ENCODE data around the gene ALG11. TPM values are rescaled to one million over a fixed set of nuclear protein-coding genes. Genes with fewer than 3 reads are reported as not detected.
"Not testable (repeated sequence)": the region's sequence is repeated elsewhere in the genome, so short reads cannot be mapped to it uniquely, and the experiment has no call there.

Gene ALG11
- total and polyA plus RNA-seq, 4 donors = 7.1 to 32.5 (median 18.7) TPM

DNA sequence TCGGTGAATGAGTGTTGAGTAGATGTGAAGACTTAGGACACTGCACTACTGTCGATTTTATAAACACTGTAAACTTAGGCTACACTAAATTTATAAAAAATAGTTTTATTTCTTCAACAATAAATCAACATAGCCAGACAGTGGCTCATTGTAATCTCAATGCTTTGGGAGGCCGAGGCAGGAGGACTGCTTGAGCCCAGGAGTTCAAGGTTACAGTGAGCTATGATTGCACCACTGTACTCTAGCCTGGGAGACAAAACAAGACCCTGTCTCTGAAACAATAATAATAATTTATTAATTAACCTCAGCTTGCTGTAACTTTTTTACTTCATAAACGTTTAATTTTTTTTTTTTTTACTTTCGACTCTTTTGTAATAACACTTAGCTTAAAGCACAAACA lies 35.3 kb upstream of the ALG11 start:
- DNase-seq (no peak), ATAC-seq (ENCODE audit: low FRiP score) (no peak)
- no peak overlapping the region for H3K27ac ChIP-seq (ENCODE audit: low read depth in 1 of 2, low read length in 2 of 2)
- no peak overlapping the region for H3K4me3 ChIP-seq (ENCODE audit: low read length in 2 of 2)
- H3K27me3 ChIP-seq (ENCODE audit: control insufficient read depth in 1 of 2, insufficient read depth in 2 of 2, low read length in 1 of 2) = no peaks in the 10 kb centered on the region
- intact Hi-C loops (cut with DNase I) = no loop called here
- H3K36me3 ChIP-seq (ENCODE audit: control insufficient read depth in 1 of 2, insufficient read depth in 2 of 2, low read length in 1 of 2) = peaks cover 0 to 1% of the 10 kb centered on the region in 2 donors
- 92 to 93% methylated on average over 5 of the region's 5 CpGs for WGBS, 2 donors
- no peaks in the 10 kb centered on the region for H3K4me1 ChIP-seq (ENCODE audit: control insufficient read depth in 1 of 2, insufficient read depth in 2 of 2, low read length in 2 of 2)
- no peaks in the 10 kb centered on the region for H3K9me3 ChIP-seq (ENCODE audit: control insufficient read depth, low read length)

DNA sequence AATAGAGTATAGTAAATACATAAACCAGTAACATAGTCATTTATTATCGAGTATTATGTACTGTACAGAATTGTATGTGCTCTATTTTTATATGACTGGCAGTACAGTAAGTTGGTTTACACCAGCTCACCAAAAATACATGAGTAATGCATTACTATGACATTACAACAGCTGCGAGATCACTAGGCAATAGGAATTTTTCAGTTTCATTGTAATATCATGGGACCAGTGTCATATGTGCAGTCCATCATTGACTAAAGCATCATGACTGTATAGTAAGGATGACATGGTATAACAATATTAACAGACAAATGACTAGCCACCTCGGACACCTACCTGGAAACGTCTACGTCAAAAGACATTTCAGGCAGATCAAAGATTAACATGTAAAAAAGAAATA lies 34.6 kb upstream of the ALG11 start:
- DNase-seq (no peak), ATAC-seq (ENCODE audit: low FRiP score) (no peak)
- intact Hi-C loops (cut with DNase I) = no loop called here
- H3K4me1 ChIP-seq (ENCODE audit: control insufficient read depth in 1 of 2, insufficient read depth in 2 of 2, low read length in 2 of 2) = no peaks in the 10 kb centered on the region
- no peak overlapping the region for H3K27ac ChIP-seq (ENCODE audit: low read depth in 1 of 2, low read length in 2 of 2)
- H3K27me3 ChIP-seq (ENCODE audit: control insufficient read depth in 1 of 2, insufficient read depth in 2 of 2, low read length in 1 of 2) = no peaks in the 10 kb centered on the region
- no peaks in the 10 kb centered on the region for H3K9me3 ChIP-seq (ENCODE audit: control insufficient read depth, low read length)
- peaks cover 0 to 1% of the 10 kb centered on the region in 2 donors for H3K36me3 ChIP-seq (ENCODE audit: control insufficient read depth in 1 of 2, insufficient read depth in 2 of 2, low read length in 1 of 2)
- WGBS, 2 donors = 89 to 92% methylated on average over 5 of the region's 5 CpGs
- no peak overlapping the region for H3K4me3 ChIP-seq (ENCODE audit: low read length in 2 of 2)

- intact Hi-C loops (cut with DNase I) = no loop called here
- Histone ChIP-seq H3K4me3 (ENCODE audit: low read length in 2 of 2) (no peak overlapping the region), H3K27me3 (ENCODE audit: control insufficient read depth in 1 of 2, insufficient read depth in 2 of 2, low read length in 1 of 2) (no peaks in the 10 kb centered on the region), H3K36me3 (ENCODE audit: control insufficient read depth in 1 of 2, insufficient read depth in 2 of 2, low read length in 1 of 2) (no peaks in the 10 kb centered on the region), H3K4me1 (ENCODE audit: control insufficient read depth in 1 of 2, insufficient read depth in 2 of 2, low read length in 2 of 2) (no peaks in the 10 kb centered on the region), H3K9me3 (ENCODE audit: control insufficient read depth, low read length) (no peaks in the 10 kb centered on the region), H3K27ac (ENCODE audit: low read depth in 1 of 2, low read length in 2 of 2) (no peak overlapping the region)
- ATAC-seq (ENCODE audit: low FRiP score) (peak; percentile 26), DNase-seq (no peak)
- 57 to 72% methylated on average over 5 of the region's 5 CpGs for WGBS, 2 donors
These were observed 33.2 kb upstream of the ALG11 start for GRCh38 chr13:51978796-51979556.

DNA sequence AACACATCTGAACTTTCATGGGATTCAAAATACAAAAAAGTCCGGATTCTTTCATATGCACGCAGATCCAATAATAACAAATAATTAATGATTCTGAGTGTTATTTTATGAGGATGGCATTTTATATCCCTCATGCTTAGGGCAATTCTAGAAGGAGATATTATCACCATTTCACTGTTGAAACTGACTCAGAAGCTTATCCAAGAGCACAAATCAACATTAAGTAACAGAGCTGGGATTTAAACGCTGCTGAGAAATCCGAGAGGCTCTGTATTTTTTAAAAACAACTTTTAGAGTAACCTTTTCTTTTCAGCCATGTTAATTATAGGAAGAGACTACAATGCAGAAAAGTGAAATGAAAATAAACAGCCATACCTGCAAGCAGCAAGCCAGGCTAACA lies 31.3 kb upstream of the ALG11 start:
- WGBS, 2 donors = 21 to 26% methylated on average over 4 of the region's 4 CpGs
- intact Hi-C loops (cut with DNase I) = no loop called here
- H3K36me3 ChIP-seq (ENCODE audit: control insufficient read depth in 1 of 2, insufficient read depth in 2 of 2, low read length in 1 of 2) = no peaks in the 10 kb centered on the region
- H3K27ac ChIP-seq (ENCODE audit: low read depth in 1 of 2, low read length in 2 of 2) = no peak overlapping the region
- H3K4me3 ChIP-seq (ENCODE audit: low read length in 2 of 2) = no peak overlapping the region
- no peaks in the 10 kb centered on the region for H3K9me3 ChIP-seq (ENCODE audit: control insufficient read depth, low read length)
- no peaks in the 10 kb centered on the region for H3K27me3 ChIP-seq (ENCODE audit: control insufficient read depth in 1 of 2, insufficient read depth in 2 of 2, low read length in 1 of 2)
- DNase-seq (no peak), ATAC-seq (ENCODE audit: low FRiP score) (no peak)
- H3K4me1 ChIP-seq (ENCODE audit: control insufficient read depth in 1 of 2, insufficient read depth in 2 of 2, low read length in 2 of 2) = no peaks in the 10 kb centered on the region

DNA sequence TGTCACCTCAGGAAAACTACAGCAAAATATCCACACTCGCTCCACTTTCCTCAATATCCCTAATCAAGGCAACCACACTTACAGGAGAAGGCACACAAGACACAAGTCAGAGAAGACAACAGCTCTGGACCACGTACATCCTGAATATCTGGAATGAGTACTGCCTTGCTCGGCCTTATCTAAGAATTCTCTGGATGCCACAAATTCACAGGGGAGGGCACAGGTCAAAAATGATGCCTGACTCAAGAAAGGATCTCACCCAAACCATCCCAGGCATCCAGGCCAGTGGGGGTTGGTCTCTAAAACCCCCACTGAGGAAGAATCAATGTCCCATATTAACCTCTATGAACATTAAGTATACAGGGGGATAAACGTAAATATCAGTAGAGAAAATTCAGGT lies 30.8 kb upstream of the ALG11 start:
- no peak overlapping the region for H3K4me3 ChIP-seq (ENCODE audit: low read length in 2 of 2)
- ATAC-seq (ENCODE audit: low FRiP score) (no peak), DNase-seq (no peak)
- WGBS, 2 donors = 36 to 47% methylated on average over 4 of the region's 4 CpGs
- intact Hi-C loops (cut with DNase I) = no loop called here
- H3K36me3 ChIP-seq (ENCODE audit: control insufficient read depth in 1 of 2, insufficient read depth in 2 of 2, low read length in 1 of 2) = no peaks in the 10 kb centered on the region
- no peak overlapping the region for H3K27ac ChIP-seq (ENCODE audit: low read depth in 1 of 2, low read length in 2 of 2)
- no peaks in the 10 kb centered on the region for H3K9me3 ChIP-seq (ENCODE audit: control insufficient read depth, low read length)
- no peaks in the 10 kb centered on the region for H3K4me1 ChIP-seq (ENCODE audit: control insufficient read depth in 1 of 2, insufficient read depth in 2 of 2, low read length in 2 of 2)
- H3K27me3 ChIP-seq (ENCODE audit: control insufficient read depth in 1 of 2, insufficient read depth in 2 of 2, low read length in 1 of 2) = no peaks in the 10 kb centered on the region

DNA sequence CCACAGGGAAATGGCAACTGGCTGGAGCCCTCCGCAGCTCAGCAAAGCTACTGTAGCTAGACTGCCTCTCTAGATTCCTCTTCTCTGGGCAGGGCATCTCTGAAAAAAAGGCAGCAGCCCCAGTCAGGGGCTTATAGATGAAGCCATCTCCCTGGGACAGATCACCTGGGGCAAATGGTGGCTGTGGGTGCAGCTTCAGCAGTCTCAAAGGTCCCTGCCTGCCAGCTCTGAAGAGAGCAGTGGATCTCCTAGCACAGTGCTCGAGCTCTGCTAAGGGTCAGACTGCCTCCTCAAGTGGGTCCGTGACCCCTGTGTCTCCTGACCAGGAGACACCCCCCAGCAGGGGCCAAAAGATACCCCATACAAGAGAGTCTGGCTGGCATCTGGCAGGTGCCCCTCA lies 28.9 kb upstream of the ALG11 start:
- H3K9me3 ChIP-seq (ENCODE audit: control insufficient read depth, low read length); intact Hi-C loops (cut with DNase I); H3K27me3 ChIP-seq (ENCODE audit: control insufficient read depth in 1 of 2, insufficient read depth in 2 of 2, low read length in 1 of 2); ATAC-seq (ENCODE audit: low FRiP score); H3K4me3 ChIP-seq (ENCODE audit: low read length in 2 of 2); H3K27ac ChIP-seq (ENCODE audit: low read depth in 1 of 2, low read length in 2 of 2); H3K36me3 ChIP-seq (ENCODE audit: control insufficient read depth in 1 of 2, insufficient read depth in 2 of 2, low read length in 1 of 2); H3K4me1 ChIP-seq (ENCODE audit: control insufficient read depth in 1 of 2, insufficient read depth in 2 of 2, low read length in 2 of 2); DNase-seq: not testable (repeated sequence)
- 97% methylated on average over 3 of the region's 3 CpGs for WGBS, 2 donors

- intact Hi-C loops (cut with DNase I); H3K27me3 ChIP-seq (ENCODE audit: control insufficient read depth in 1 of 2, insufficient read depth in 2 of 2, low read length in 1 of 2); H3K27ac ChIP-seq (ENCODE audit: low read depth in 1 of 2, low read length in 2 of 2); H3K36me3 ChIP-seq (ENCODE audit: control insufficient read depth in 1 of 2, insufficient read depth in 2 of 2, low read length in 1 of 2); H3K9me3 ChIP-seq (ENCODE audit: control insufficient read depth, low read length); DNase-seq; ATAC-seq (ENCODE audit: low FRiP score); H3K4me3 ChIP-seq (ENCODE audit: low read length in 2 of 2); H3K4me1 ChIP-seq (ENCODE audit: control insufficient read depth in 1 of 2, insufficient read depth in 2 of 2, low read length in 2 of 2): not testable (repeated sequence)
- 93 to 97% methylated on average over 4 of the region's 4 CpGs for WGBS, 2 donors
These were observed 27.3 kb upstream of the ALG11 start for GRCh38 chr13:51984904-51985303.

GRCh38 chr13:51988988-51989618 lies 23.1 kb upstream of the ALG11 start:
- H3K9me3 ChIP-seq (ENCODE audit: control insufficient read depth, low read length) = no peaks in the 10 kb centered on the region
- 91 to 92% methylated on average over 3 of the region's 3 CpGs for WGBS, 2 donors
- ATAC-seq (ENCODE audit: low FRiP score) (no peak), DNase-seq (no peak)
- no peaks in the 10 kb centered on the region for H3K4me1 ChIP-seq (ENCODE audit: control insufficient read depth in 1 of 2, insufficient read depth in 2 of 2, low read length in 2 of 2)
- intact Hi-C loops (cut with DNase I) = no loop called here
- H3K36me3 ChIP-seq (ENCODE audit: control insufficient read depth in 1 of 2, insufficient read depth in 2 of 2, low read length in 1 of 2) = no peaks in the 10 kb centered on the region
- no peaks in the 10 kb centered on the region for H3K27me3 ChIP-seq (ENCODE audit: control insufficient read depth in 1 of 2, insufficient read depth in 2 of 2, low read length in 1 of 2)
- no peak overlapping the region for H3K4me3 ChIP-seq (ENCODE audit: low read length in 2 of 2)
- no peak overlapping the region for H3K27ac ChIP-seq (ENCODE audit: low read depth in 1 of 2, low read length in 2 of 2)

DNA sequence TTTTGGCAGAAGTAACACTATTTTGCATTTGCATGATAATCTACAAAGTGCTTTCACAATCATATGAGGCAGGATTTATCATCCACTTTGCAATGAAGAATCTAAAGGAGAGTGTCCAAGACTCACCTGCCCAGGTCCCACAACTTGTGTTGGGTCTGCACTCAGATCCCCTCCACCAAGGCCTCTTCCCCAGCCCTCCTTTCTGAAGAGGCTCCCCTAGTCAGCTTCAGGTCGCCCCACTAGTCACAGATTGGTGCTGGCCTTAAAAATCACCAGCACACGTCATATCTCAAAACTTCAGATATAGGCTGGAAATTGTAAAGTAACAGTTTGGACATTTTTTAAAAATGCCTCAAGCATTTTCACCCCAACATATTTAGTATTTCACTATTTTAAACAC lies 18.5 kb upstream of the ALG11 start:
- ATAC-seq (ENCODE audit: low FRiP score) = no peak
- intact Hi-C loops (cut with DNase I) = no loop called here
- no peaks in the 10 kb centered on the region for H3K9me3 ChIP-seq (ENCODE audit: control insufficient read depth, low read length)
- H3K27ac ChIP-seq (ENCODE audit: low read depth in 1 of 2, low read length in 2 of 2) = no peak overlapping the region
- no peaks in the 10 kb centered on the region for H3K36me3 ChIP-seq (ENCODE audit: control insufficient read depth in 1 of 2, insufficient read depth in 2 of 2, low read length in 1 of 2)
- no peak for DNase-seq
- no peak overlapping the region for H3K4me3 ChIP-seq (ENCODE audit: low read length in 2 of 2)
- 92 to 95% methylated on average over 2 of the region's 2 CpGs for WGBS, 2 donors
- peaks cover 0 to 4% of the 10 kb centered on the region in 2 donors for H3K4me1 ChIP-seq (ENCODE audit: control insufficient read depth in 1 of 2, insufficient read depth in 2 of 2, low read length in 2 of 2)
- no peaks in the 10 kb centered on the region for H3K27me3 ChIP-seq (ENCODE audit: control insufficient read depth in 1 of 2, insufficient read depth in 2 of 2, low read length in 1 of 2)
